ENCODE data around the gene PIRT. TPM values are rescaled to one million over a fixed set of nuclear protein-coding genes. Genes with fewer than 3 reads are reported as not detected.

Gene PIRT
- total RNA-seq, 1 donor from 2014 or later: not detected

DNA sequence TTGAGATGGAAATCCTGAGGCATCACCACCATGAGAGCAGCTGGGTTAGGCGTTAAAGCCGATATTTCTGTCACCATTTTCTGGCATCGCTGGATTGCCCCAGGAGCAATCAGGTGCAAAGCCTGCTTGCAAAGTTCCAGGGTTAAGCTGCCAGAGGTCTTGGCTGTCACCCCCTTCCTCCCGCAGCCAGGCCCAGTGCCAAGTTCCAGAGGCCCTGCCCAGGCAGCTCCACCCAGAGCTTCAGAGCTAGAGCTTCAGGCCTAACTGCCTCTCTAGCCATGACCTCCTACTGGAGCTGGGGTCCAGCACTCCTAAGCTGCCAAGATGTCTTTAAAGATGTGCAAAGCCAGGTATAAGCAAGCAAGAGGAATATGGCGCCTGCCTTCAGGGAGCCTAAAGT is 25.2 kb downstream of the PIRT start:
- no peak overlapping the region for H3K27ac Mint-ChIP-seq
- H3K4me1 Mint-ChIP-seq (ENCODE audit: low read depth): no peaks in the 10 kb centered on the region
- no peaks in the 10 kb centered on the region for H3K36me3 Mint-ChIP-seq (ENCODE audit: low read depth)
- H3K27me3 Mint-ChIP-seq (ENCODE audit: low read depth): no peaks in the 10 kb centered on the region
- no peaks in the 10 kb centered on the region for H3K9me3 Mint-ChIP-seq
- no peak for DNase-seq (ENCODE audit: low spot score)
- intact Hi-C loops (cut with micrococcal nuclease): no loop called here
- H3K4me3 Mint-ChIP-seq (ENCODE audit: low read depth): no peak overlapping the region

DNA sequence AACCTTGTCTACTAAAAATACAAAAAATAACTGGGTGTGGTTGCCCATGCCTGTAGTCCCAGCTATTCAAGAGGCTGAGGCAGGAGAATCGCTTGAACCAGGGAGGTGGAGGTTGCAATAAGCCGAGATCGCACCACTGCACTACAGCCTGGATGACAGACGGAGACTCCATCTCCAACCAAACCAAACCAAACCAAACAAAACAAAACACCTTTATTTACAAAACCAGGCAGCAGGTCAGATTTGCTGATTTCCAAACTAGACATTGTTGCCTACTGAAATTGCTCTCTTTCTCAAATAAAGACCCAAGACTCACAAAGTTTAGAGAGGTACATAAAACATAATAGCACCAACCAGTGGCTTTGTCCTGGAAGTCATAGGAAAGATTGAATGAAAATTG is 28.3 kb downstream of the PIRT start:
- H3K4me1 Mint-ChIP-seq (ENCODE audit: low read depth): no peaks in the 10 kb centered on the region
- no peak for DNase-seq (ENCODE audit: low spot score)
- no peaks in the 10 kb centered on the region for H3K36me3 Mint-ChIP-seq (ENCODE audit: low read depth)
- H3K27ac Mint-ChIP-seq: no peak overlapping the region
- H3K4me3 Mint-ChIP-seq (ENCODE audit: low read depth): no peak overlapping the region
- no peaks in the 10 kb centered on the region for H3K27me3 Mint-ChIP-seq (ENCODE audit: low read depth)
- no peaks in the 10 kb centered on the region for H3K9me3 Mint-ChIP-seq
- intact Hi-C loops (cut with micrococcal nuclease): no loop called here

DNA sequence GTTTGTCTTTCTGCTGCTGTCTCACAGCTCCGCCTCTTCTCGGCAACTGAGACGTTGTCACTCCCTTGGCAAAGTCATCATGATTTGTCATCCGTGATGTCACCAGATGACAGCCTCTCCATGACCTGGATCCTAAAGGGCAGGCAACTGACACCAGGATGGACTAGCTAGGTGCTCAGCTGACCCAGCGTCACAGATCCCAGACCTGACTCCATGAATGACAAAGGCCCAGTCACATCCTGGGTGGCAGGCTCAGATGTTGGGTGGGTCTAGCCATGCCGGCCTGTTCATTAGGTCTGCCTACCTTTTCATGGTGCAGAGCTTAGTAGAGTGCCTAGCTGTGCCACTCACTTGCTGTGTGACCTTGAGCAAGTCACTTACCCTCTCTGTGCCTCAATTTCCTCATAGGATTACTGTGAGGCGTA is 30.2 kb downstream of the PIRT start:
- no peaks in the 10 kb centered on the region for H3K27me3 Mint-ChIP-seq (ENCODE audit: low read depth)
- H3K36me3 Mint-ChIP-seq (ENCODE audit: low read depth): no peaks in the 10 kb centered on the region
- no peaks in the 10 kb centered on the region for H3K4me1 Mint-ChIP-seq (ENCODE audit: low read depth)
- H3K9me3 Mint-ChIP-seq: no peaks in the 10 kb centered on the region
- H3K4me3 Mint-ChIP-seq (ENCODE audit: low read depth): no peak overlapping the region
- H3K27ac Mint-ChIP-seq: no peak overlapping the region
- DNase-seq (ENCODE audit: low spot score): no peak
- intact Hi-C loops (cut with micrococcal nuclease): no loop called here

DNA sequence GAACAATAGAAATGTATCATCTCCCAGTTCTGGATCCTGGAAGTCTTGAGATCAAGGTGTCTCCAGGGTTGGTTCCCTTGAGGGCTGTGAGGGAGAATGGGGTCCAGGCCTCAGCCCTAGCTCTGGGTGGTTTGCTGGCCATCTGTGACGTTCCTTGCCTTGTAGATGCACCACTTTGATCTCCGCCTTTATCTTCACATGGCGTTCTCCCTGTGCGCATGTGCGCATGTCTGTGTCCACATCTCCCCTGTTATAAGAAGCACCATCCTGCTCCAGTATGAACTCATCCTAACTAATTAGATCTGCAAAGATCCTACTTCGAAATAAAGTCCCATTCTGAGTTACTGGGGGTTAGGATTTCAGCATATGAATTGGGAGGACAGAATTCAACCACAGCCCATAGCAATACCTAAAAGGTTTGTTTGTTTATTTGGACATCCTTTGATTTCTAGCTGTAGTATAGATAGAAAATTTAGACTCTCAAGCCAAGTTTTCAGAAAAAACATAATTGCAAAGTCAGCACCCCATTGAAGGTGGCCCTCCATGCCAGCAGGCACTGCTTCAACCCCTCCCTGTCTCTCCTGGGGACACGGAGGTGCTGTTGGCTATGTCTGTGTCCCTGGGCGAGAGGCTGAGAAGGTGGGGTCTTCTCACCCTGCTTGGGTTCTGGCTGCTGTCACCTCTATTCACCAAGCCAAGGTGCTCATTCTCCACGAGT is 31.2 kb downstream of the PIRT start:
- DNase-seq (ENCODE audit: low spot score): no peak
- H3K27me3 Mint-ChIP-seq (ENCODE audit: low read depth): no peaks in the 10 kb centered on the region
- no peaks in the 10 kb centered on the region for H3K9me3 Mint-ChIP-seq
- H3K36me3 Mint-ChIP-seq (ENCODE audit: low read depth): no peaks in the 10 kb centered on the region
- no peak overlapping the region for H3K27ac Mint-ChIP-seq
- no peak overlapping the region for H3K4me3 Mint-ChIP-seq (ENCODE audit: low read depth)
- no peaks in the 10 kb centered on the region for H3K4me1 Mint-ChIP-seq (ENCODE audit: low read depth)
- intact Hi-C loops (cut with micrococcal nuclease): no loop called here

DNA sequence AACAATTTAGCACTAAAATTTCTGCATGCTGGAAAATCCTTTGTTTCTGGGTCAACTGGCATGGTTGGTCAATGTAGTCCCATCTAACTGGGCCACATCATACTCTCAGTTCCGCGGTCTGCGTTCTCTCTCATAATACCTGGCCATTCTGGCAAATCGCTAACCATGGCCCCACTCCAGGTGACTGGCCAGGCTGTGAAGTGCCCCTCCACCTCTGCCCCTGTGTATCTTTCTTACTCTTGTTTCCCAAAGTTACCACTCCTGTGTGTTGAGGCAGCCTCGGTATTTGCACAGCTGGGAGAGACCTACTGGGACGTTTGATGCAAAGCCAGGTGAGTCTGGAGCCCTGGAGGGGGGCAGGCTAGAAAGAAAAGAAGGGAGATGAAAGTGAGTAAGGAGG is 32.0 kb downstream of the PIRT start:
- Mint-ChIP-seq H3K27me3 (ENCODE audit: low read depth) (no peaks in the 10 kb centered on the region), H3K9me3 (no peaks in the 10 kb centered on the region), H3K27ac (no peak overlapping the region), H3K4me1 (ENCODE audit: low read depth) (no peaks in the 10 kb centered on the region), H3K36me3 (ENCODE audit: low read depth) (no peaks in the 10 kb centered on the region), H3K4me3 (ENCODE audit: low read depth) (no peak overlapping the region)
- intact Hi-C loops (cut with micrococcal nuclease): no loop called here
- DNase-seq (ENCODE audit: low spot score): no peak

DNA sequence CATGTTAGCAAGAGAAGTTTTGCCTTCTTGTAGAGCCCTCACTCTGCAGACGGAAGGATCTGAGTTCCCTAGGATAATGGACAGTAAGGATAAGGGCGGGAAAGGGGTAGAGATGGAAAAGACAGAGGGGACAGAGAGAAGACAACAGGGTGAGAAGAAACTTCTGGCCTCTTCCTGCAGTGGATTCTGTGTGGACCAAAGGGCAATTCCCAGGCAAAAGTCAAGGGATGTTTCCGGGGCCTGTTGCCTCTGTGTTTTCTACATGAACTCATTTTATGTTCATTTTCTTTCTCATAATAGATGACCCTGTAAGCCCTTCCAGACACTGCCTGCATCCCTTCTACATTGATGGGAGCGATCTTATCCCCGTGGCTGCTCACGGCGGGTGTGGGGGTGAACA is 33.3 kb downstream of the PIRT start:
- Mint-ChIP-seq H3K36me3 (ENCODE audit: low read depth) (no peaks in the 10 kb centered on the region), H3K4me3 (ENCODE audit: low read depth) (no peak overlapping the region), H3K27me3 (ENCODE audit: low read depth) (no peaks in the 10 kb centered on the region), H3K27ac (no peak overlapping the region), H3K9me3 (no peaks in the 10 kb centered on the region), H3K4me1 (ENCODE audit: low read depth) (no peaks in the 10 kb centered on the region)
- intact Hi-C loops (cut with micrococcal nuclease): no loop called here
- no peak for DNase-seq (ENCODE audit: low spot score)

DNA sequence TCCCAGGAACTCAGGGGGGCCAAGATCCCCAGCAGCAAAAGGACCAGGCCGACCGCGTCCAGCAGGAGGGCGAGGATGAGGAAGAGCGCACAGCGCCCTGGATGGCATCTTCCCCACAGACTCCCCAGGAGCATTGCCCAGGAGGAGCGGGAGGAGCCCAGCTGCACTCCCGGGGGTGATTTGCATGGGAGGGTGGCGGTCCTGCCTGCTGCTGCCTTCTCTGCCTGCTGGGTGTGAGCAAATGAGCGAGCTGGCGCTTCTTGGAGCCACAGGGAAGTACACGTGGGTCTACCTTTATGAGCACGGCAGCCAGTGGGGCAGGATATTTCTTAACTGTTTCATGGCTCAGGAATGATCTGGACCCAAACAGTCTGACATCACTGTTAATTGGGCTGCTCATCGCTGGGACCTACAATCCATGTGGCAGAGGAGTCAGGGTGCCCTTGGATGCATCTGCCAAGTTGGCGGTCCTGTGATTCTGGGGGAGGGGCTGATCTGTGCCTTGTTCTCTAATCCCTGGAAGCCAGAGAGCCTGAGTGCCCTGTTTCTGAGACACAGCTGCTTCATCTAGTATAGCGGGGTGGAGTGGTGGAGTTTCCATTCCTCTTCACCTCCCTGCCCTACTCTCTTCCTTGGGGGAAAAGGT is 33.9 kb downstream of the PIRT start, which contains the start of gene TMEM238L:
Gene TMEM238L (minus strand): TSS at position 270 of the 646 bp plus-strand sequence. CDS start 136 bp downstream, at position 134.
- H3K27me3 Mint-ChIP-seq (ENCODE audit: low read depth): no peaks in the 10 kb centered on the region
- H3K36me3 Mint-ChIP-seq (ENCODE audit: low read depth): no peaks in the 10 kb centered on the region
- no peaks in the 10 kb centered on the region for H3K9me3 Mint-ChIP-seq
- H3K27ac Mint-ChIP-seq: no peak within 1 kb of the TSS
- H3K4me3 Mint-ChIP-seq (ENCODE audit: low read depth): no peak within 1 kb of the TSS
- intact Hi-C loops (cut with micrococcal nuclease): no loop called here
- no peaks in the 10 kb centered on the region for H3K4me1 Mint-ChIP-seq (ENCODE audit: low read depth)
- no peak for DNase-seq (ENCODE audit: low spot score)

DNA sequence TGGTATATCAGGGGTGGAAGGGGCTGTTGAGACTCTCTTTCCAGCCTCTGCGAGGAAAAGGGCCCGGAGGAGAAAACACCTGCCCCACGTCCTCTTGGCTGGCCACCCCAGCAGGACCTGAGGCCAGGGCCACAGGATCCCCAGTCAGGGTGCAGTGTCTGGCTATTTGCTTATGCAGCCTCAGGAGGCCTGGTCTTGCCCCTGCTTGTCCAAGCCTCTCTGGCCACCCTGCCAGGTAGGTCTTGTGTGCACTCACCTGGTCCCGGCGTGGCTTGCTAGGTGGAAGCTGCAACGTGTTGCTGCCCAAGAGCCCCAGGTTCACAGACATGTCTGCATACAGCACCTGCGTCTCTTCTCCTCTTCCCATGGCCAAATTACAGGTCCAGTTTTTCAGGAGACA is 34.5 kb downstream of the PIRT start:
- H3K27ac Mint-ChIP-seq: no peak overlapping the region
- H3K9me3 Mint-ChIP-seq: no peaks in the 10 kb centered on the region
- intact Hi-C loops (cut with micrococcal nuclease): no loop called here
- H3K4me3 Mint-ChIP-seq (ENCODE audit: low read depth): no peak overlapping the region
- H3K36me3 Mint-ChIP-seq (ENCODE audit: low read depth): no peaks in the 10 kb centered on the region
- no peaks in the 10 kb centered on the region for H3K27me3 Mint-ChIP-seq (ENCODE audit: low read depth)
- no peaks in the 10 kb centered on the region for H3K4me1 Mint-ChIP-seq (ENCODE audit: low read depth)
- DNase-seq (ENCODE audit: low spot score): no peak

DNA sequence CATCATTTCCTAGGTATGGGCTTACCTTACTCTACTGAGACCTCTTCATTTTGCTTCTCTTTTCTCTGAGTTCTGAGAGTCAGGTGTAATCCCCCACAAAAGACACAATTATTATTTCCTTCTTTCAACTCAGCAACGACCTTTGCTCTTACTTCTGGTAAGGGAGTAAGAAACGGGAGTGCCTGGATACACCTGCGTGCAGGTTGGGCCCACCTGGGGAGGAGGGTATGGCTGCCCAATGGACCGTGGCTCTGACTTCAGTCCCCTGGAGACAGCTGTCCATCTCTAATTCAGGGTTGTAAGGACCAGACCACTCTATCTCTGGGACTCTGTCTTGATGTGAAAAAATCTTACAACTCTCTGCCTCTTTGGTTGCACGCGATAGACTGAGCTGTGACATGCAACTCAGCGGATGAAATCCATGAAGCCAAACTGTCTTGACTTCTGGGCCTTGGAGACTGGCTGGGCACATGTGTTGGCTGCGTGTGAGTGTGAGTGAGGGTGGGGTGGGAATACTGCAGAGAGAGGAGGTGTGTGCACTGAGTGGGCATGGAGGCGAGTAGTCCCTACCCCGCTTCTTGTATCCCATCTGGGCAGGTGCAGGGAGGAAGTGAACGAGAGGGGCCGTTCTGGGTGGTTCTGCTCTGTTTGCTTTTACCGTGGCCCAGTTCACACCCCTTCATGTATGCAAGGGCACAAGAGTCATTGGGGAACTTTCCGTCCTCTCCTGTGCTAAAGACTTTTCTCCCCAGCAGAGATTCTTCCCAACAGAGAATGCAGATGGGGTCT is 35.2 kb downstream of the PIRT start:
- Mint-ChIP-seq H3K36me3 (ENCODE audit: low read depth) (no peaks in the 10 kb centered on the region), H3K4me1 (ENCODE audit: low read depth) (no peaks in the 10 kb centered on the region), H3K4me3 (ENCODE audit: low read depth) (no peak overlapping the region), H3K27me3 (ENCODE audit: low read depth) (no peaks in the 10 kb centered on the region), H3K27ac (no peak overlapping the region), H3K9me3 (no peaks in the 10 kb centered on the region)
- intact Hi-C loops (cut with micrococcal nuclease): no loop called here
- no peak for DNase-seq (ENCODE audit: low spot score)

DNA sequence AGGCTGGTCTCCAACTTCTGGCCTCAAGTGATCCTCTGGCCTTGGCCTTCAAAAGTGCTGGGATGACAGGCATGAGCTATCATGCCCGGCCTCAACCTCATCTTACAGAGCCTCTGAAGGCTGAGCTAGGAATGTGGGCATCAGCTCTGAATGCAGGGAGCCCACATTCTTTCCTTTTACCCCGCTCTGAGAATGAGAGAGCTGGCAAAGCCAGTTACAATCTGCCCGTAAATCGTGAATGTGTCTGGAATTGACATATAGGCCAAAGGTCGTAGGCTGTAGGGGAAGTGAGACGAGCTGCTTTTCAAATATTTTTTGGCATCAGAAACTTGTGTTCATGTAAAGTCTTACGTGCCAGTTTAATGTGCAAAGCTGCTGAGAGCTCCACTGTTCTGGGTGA is 38.5 kb downstream of the PIRT start:
- H3K4me3 Mint-ChIP-seq (ENCODE audit: low read depth): no peak overlapping the region
- no peak for DNase-seq (ENCODE audit: low spot score)
- intact Hi-C loops (cut with micrococcal nuclease): no loop called here
- no peaks in the 10 kb centered on the region for H3K27me3 Mint-ChIP-seq (ENCODE audit: low read depth)
- H3K9me3 Mint-ChIP-seq: no peaks in the 10 kb centered on the region
- H3K27ac Mint-ChIP-seq: no peak overlapping the region
- no peaks in the 10 kb centered on the region for H3K36me3 Mint-ChIP-seq (ENCODE audit: low read depth)
- no peaks in the 10 kb centered on the region for H3K4me1 Mint-ChIP-seq (ENCODE audit: low read depth)

DNA sequence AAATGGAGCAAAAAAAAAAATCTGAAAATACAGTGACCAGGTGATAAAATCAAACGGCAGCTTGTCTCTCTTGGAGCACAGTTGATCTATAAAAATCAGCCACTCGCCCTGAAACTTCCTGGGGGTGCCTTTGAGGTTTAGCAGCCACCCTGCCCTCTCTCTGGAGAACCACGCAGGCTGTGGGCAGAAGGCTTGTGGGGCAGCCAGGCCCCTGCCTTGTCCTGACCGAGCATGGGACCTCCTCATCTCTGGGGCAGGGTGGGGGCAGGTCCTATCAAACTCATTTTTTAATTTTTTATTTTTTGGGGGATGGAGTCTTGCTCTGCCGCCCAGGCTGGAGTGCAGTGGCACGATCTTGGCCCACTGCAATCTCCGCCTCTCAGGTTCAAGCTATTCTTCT is 39.0 kb downstream of the PIRT start:
- no peak overlapping the region for H3K27ac Mint-ChIP-seq
- no peaks in the 10 kb centered on the region for H3K4me1 Mint-ChIP-seq (ENCODE audit: low read depth)
- H3K9me3 Mint-ChIP-seq: no peaks in the 10 kb centered on the region
- H3K36me3 Mint-ChIP-seq (ENCODE audit: low read depth): no peaks in the 10 kb centered on the region
- no peak overlapping the region for H3K4me3 Mint-ChIP-seq (ENCODE audit: low read depth)
- H3K27me3 Mint-ChIP-seq (ENCODE audit: low read depth): no peaks in the 10 kb centered on the region
- no peak for DNase-seq (ENCODE audit: low spot score)
- intact Hi-C loops (cut with micrococcal nuclease): no loop called here

DNA sequence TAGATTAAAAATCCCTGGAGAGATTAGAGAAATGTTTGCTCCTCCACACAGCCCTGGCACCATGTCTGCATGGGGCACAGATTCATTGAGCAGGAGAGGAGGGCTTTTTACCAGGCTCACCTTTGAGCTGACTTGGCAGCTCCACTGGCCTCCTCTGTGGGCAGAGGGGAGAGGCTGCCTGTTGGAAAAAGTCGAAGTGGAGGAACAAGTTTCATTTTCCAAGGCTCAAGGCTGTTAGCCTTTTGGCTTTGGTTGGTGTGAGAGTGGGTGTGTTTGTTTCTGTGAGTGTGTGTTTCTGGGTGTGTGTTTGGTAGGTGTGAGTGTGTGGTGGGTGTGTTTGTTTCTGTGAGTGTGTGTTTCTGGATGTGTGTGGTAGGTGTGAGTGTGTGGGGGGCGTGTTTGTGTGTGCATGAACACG is 39.5 kb downstream of the PIRT start:
- Mint-ChIP-seq H3K9me3 (no peaks in the 10 kb centered on the region), H3K27ac (no peak overlapping the region), H3K27me3 (ENCODE audit: low read depth) (no peaks in the 10 kb centered on the region), H3K36me3 (ENCODE audit: low read depth) (no peaks in the 10 kb centered on the region), H3K4me1 (ENCODE audit: low read depth) (no peaks in the 10 kb centered on the region), H3K4me3 (ENCODE audit: low read depth) (no peak overlapping the region)
- no peak for DNase-seq (ENCODE audit: low spot score)
- intact Hi-C loops (cut with micrococcal nuclease): no loop called here

Data from activated T-helper 2 cell treated with anti-CD3 and anti-CD28 coated beads, Interferon-gamma antibody, Interleukin-2, Interleukin-4, amounts not matched to agents 10 μg/mL and 5 μg/mL and 100 μg/mL, durations not matched to agents 14 hours and 24 hours and 36 hours (primary cell).